HUES48 (cell line): Measurements from ENCODE around the gene CD248.
"Not testable (repeated sequence)": the region's sequence is repeated elsewhere in the genome, so short reads cannot be mapped to it uniquely, and the experiment has no call there.

Experiments used
- H3K27ac ChIP-seq: one replicate; pipeline ENCODE4 v1.7.0; 2013; ENCODE audit warnings: low read depth, low read length, inconsistent platforms
- H3K27me3 ChIP-seq: 2 replicates; pipeline ENCODE4 v1.6.1; 2013; ENCODE audit warnings: mild to moderate bottlenecking, low read length; ENCODE audit not compliant: control insufficient read depth, insufficient read depth
- H3K36me3 ChIP-seq: 2 replicates; pipeline ENCODE4 v1.6.1; 2013; ENCODE audit warnings: low read length; ENCODE audit not compliant: control insufficient read depth, insufficient read depth
- H3K4me1 ChIP-seq: 2 replicates; pipeline ENCODE4 v1.6.1; 2013; ENCODE audit warnings: mild to moderate bottlenecking, low read length; ENCODE audit not compliant: control insufficient read depth, insufficient read depth
- H3K4me3 ChIP-seq: 2 replicates; pipeline ENCODE4 v1.5.1; 2013; ENCODE audit warnings: mild to moderate bottlenecking, low read depth, low read length
- H3K9ac ChIP-seq: 2 replicates; pipeline ENCODE4 v1.6.1; 2013; ENCODE audit warnings: mild to moderate bottlenecking, low read depth, low read length, moderate library complexity
- H3K9me3 ChIP-seq: 2 replicates; pipeline ENCODE4 v1.6.1; 2013; ENCODE audit warnings: low read length; ENCODE audit not compliant: control insufficient read depth, insufficient read depth

The CD248 gene

DNA sequence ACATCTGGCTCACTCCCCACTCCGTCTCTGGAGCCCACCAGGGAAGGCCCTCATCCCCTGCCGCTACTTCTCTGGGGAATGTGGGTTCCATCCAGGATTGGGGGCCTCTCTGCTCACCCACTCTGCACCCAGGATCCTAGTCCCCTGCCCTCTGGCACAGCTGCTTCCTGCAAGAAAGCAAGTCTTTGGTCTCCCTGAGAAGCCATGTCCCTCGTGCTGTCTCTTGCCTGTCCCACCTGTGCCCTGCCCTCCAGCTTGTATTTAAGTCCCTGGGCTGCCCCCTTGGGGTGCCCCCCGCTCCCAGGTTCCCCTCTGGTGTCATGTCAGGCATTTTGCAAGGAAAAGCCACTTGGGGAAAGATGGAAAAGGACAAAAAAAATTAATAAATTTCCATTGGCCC is 39.8 kb downstream of the CD248 start:
- H3K4me3 ChIP-seq, H3K9me3 ChIP-seq, H3K4me1 ChIP-seq, H3K27ac ChIP-seq, H3K27me3 ChIP-seq, H3K9ac ChIP-seq: not testable (repeated sequence)
- H3K36me3 ChIP-seq, result peaks cover 32% of the 10 kb centered on the region

DNA sequence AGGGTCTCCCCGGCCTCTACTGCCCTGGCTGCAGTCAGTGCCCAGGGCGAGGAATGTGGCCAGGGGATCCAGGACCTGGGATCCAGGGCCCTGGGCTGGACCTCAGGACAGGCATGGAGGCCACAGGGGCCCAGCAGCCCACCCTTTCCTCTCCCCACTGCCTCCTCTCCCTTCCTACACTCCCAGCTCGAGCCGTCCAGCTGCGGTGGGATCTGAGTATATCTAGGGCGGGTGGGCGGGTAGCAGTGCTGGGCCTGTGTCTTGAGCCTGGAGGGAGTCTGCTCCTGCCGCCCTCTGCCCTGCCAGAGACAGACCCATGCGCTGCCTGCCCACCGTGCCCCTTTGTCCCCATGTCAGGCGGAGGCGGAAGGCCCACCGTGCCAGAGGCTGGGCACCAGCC is 40.2 kb downstream of the CD248 start:
- H3K4me1 ChIP-seq, H3K4me3 ChIP-seq, H3K27ac ChIP-seq, H3K27me3 ChIP-seq, H3K9me3 ChIP-seq, H3K9ac ChIP-seq: not testable (repeated sequence)
- peaks cover 36% of the 10 kb centered on the region for H3K36me3 ChIP-seq

DNA sequence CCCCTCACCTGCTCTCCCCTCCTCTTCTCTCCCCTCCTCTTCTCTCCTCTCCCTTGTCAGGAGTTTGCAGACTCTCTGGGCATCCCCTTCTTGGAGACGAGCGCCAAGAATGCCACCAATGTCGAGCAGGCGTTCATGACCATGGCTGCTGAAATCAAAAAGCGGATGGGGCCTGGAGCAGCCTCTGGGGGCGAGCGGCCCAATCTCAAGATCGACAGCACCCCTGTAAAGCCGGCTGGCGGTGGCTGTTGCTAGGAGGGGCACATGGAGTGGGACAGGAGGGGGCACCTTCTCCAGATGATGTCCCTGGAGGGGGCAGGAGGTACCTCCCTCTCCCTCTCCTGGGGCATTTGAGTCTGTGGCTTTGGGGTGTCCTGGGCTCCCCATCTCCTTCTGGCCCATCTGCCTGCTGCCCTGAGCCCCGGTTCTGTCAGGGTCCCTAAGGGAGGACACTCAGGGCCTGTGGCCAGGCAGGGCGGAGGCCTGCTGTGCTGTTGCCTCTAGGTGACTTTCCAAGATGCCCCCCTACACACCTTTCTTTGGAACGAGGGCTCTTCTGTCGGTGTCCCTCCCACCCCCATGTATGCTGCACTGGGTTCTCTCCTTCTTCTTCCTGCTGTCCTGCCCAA is 40.7 kb downstream of the CD248 start:
- Histone ChIP-seq H3K4me1 (no peaks in the 10 kb centered on the region), H3K4me3 (no peak overlapping the region), H3K9ac (no peak overlapping the region), H3K36me3 (peaks cover 38% of the 10 kb centered on the region), H3K9me3 (no peaks in the 10 kb centered on the region), H3K27me3 (no peaks in the 10 kb centered on the region), H3K27ac (no peak overlapping the region)

DNA sequence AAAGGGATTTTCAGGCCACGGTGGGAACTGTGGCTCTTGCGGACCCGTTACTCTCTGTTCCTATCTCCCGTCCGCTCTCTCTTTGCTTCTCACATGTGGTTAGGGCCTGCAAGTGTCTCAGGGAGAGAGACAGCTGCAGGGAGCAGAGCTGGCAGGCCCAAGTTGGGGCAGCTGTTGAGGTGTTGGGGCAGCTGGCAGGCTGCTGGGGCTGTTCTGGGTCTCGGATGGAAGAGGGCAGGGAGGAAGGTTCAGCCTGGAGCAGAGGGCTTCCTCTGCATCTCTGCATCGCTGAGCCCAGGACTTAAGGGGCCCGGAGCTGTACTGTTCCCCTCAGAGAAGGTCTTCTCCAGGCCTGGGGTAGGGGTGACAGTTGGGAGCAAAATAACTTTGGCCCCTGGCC is 41.4 kb downstream of the CD248 start:
- Histone ChIP-seq H3K27ac (no peak overlapping the region), H3K27me3 (no peaks in the 10 kb centered on the region), H3K9me3 (no peaks in the 10 kb centered on the region), H3K4me3 (no peak overlapping the region), H3K4me1 (no peaks in the 10 kb centered on the region), H3K36me3 (peaks cover 38% of the 10 kb centered on the region), H3K9ac (no peak overlapping the region)

DNA sequence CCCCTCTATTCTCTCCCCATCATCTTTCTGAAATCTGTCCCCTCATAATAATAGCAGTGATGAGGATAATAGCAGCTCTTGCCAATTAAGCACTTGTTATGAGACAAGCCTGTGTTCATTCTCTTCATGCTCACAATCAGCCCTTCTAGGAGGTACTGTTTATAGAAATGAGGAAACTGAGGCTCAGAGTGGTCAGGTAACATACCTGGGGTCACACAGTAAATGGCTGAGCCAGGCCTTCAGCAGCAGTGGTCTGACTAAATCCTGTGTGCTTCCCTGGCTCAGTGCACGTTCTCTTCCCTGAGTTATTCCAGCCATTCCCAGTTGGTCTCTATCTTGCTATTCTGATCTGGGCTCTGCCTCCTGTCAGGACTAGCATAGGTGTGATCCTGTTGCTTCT is 42.6 kb downstream of the CD248 start:
- Histone ChIP-seq H3K4me3 (no peak overlapping the region), H3K36me3 (peaks cover 38% of the 10 kb centered on the region), H3K4me1 (peaks cover 8% of the 10 kb centered on the region; the same call in 1 of the 2 replicates), H3K9me3 (no peaks in the 10 kb centered on the region), H3K9ac (no peak overlapping the region), H3K27me3 (no peaks in the 10 kb centered on the region), H3K27ac (no peak overlapping the region)

DNA sequence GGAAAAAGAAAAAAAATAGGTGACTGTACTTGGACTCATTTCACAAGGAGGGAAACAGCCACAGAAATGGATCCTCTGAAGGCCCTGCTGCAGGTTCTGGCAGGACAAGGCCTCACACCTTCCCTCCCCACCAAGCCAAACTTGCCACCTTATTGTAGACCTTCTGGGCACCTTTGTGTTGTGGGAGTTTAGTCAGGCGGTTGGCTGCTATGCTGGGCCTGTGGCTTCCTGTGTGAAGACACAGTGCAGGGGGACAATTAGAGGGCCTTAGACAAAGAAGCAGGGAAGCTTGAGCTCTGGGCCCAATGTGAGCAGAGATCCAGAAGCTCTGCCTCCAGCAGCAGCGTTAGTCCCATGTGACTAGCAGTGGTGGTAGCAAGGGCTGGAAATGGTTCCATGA is 44.2 kb downstream of the CD248 start:
- Histone ChIP-seq H3K9me3 (no peaks in the 10 kb centered on the region), H3K36me3 (peaks cover 38% of the 10 kb centered on the region), H3K9ac (no peak overlapping the region), H3K4me1 (peaks cover 8% of the 10 kb centered on the region; the same call in 1 of the 2 replicates), H3K27me3 (no peaks in the 10 kb centered on the region), H3K4me3 (no peak overlapping the region), H3K27ac (no peak overlapping the region)

DNA sequence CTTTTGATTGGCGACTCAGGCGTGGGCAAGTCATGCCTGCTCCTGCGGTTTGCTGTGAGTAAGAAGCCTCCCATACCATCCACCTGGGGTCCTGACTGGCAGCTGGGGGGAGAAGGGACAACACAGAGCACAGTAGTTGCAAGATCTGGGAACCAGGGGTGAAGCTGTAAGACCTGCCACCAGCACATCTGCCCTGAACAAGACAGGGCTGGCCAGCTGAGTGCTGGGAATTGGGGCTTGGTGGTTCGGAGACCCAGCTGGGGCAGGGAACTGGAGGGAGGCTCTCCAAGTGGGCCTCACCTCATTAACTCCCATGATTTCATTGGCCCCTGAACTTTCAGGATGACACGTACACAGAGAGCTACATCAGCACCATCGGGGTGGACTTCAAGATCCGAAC is 45.0 kb downstream of the CD248 start:
- H3K4me1 ChIP-seq, result peaks cover 8% of the 10 kb centered on the region; the same call in 1 of the 2 replicates
- no peak overlapping the region for H3K4me3 ChIP-seq
- H3K9me3 ChIP-seq, result no peaks in the 10 kb centered on the region
- no peak overlapping the region for H3K27ac ChIP-seq
- peaks cover 38% of the 10 kb centered on the region for H3K36me3 ChIP-seq
- no peak overlapping the region for H3K9ac ChIP-seq
- H3K27me3 ChIP-seq, result no peaks in the 10 kb centered on the region

DNA sequence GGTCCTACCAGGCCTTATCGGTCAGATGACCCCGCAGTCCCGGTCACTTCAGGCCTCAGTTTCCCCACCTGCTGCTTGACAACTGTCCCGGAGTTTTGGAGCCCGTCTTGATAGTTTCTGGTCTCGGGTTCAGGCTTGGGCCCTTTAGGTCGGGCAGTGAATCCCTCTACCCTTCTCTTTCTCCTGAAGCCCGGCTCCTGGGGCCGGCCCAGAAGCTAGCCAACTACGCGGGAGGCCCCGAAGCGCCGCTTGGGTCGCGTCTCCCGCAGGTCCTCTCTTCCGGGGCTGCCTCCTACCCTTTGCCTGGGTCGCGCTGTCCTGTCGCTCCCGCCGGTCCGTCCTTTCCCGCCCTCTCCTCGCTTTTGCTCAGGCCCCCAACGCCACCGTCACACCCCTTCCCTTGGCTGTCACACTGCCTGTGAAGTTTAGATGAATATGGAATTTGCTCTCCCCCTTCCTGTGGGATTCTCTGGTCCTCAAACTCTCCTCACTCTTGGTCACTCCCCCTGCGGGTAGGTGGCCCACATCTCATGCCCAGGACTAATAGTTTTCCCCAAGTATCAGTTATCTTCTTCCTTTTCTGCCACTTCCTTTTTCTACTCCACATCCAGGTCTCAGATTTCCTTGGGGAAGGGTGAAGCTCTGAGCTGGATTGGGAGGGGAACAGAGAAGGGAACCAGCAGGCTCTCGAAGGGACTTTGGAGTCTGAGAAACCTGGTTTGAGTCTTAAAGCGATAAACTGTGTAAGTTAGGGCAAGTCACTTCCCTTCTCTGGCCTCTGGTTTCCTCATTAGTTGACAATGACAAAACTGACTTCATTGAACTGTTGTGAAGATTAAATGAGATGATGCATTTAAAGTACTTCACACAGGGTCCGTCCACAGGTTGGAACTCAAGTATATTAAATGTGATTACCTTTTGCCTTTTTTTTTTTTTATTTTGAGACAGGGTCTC is 47.6 kb downstream of the CD248 start:
- H3K36me3 ChIP-seq, result peaks cover 48% of the 10 kb centered on the region
- H3K4me1 ChIP-seq, result peaks cover 8% of the 10 kb centered on the region; the same call in 1 of the 2 replicates
- H3K27me3 ChIP-seq, result no peaks in the 10 kb centered on the region
- peak overlapping the region; percentile 97 for H3K27ac ChIP-seq
- peak overlapping the region; percentile 90 for H3K4me3 ChIP-seq
- no peaks in the 10 kb centered on the region for H3K9me3 ChIP-seq
- H3K9ac ChIP-seq, result peak overlapping the region; percentile 49

DNA sequence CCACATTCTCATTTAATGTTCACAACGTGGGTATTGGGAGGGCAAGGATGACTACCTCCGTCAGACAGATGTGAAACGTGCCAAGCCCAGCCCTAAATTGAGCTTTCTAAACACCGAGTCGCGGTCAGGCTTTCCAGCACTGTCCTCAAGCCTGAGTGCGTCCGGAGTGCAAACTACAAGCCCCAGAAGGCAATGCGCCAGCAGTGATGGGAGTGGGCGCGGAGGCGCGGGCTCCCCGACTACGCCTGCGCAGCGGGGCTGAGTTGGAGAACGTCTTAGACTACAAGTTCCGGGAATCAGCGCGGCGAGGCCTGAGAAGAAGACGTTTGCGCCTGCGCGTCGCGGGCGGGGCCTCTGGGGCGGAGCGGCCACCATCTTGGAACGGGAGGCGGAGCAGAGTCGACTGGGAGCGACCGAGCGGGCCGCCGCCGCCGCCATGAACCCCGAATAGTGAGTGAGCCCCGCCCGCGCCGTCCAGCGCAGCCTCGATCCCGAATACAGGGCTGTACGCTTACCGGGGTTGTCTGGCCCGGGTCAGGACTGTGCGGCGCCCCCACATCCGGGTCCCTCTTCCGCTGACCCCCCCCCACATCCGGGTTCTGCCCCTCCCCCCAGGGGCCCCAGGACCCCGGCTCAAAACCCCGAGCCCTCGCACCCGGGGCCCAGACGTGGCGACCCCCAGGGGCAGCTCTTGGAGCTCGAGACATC is 48.4 kb downstream of the CD248 start, which contains the start of gene RAB1B:
Gene RAB1B, plus strand, starts transcription at position 396 of the 708 bp plus-strand sequence. Its CDS starts 41 bp downstream, at position 437.
- Histone ChIP-seq H3K4me3 (peak within 1 kb of the TSS; percentile 90), H3K9ac (peak within 1 kb of the TSS; percentile 93), H3K27me3 (no peaks in the 10 kb centered on the region), H3K4me1 (peaks cover 8% of the 10 kb centered on the region; the same call in 1 of the 2 replicates), H3K27ac (peak within 1 kb of the TSS; percentile 97), H3K36me3 (peaks cover 48% of the 10 kb centered on the region), H3K9me3 (no peaks in the 10 kb centered on the region)

DNA sequence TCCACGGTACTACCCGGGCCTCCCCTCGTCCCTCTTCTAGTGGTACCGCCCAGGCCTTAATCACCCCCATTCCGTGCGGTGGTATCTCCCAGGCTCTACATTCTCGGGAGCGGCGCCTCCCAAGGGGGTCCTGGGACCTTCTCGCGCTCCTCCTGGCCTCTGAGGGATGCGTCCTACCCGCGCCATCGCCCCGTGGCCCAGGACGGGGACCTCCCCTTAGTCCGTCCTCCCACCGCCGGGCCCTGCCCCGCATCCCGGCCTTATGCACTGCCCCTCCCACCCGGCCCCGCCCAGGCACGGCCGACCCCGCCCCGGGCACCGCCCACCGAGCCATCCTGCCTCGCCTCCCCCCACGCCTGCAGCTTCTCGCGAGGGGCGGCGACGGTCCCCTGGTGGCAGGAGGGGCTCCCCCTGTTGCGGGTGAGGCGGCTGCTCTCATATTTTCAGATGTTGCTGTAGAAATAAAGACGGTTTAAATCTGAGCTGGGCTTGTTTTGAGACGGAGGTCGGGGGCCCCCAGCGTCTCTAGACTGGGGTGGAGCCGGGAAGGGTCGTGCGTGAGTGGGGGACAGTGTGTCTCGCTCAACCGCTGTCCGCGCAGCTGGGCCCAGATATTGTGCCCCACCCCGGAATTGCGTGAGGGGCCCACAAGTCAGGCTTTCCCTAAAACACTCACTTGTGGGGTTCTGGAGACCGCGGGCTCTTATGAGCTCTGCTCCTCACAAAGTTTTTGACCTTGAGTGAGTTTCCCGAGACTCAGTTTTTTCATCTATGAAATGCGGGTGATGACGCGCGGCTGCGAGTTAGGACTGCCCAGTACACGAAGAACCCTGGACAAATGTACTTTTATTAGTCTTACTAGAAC is 49.2 kb downstream of the CD248 start:
- Histone ChIP-seq H3K4me1 (peaks cover 8% of the 10 kb centered on the region; the same call in 1 of the 2 replicates), H3K9me3 (no peaks in the 10 kb centered on the region), H3K27me3 (no peaks in the 10 kb centered on the region), H3K27ac (peak overlapping the region; percentile 82), H3K4me3 (peak overlapping the region; percentile 90), H3K9ac (peak overlapping the region; percentile 35), H3K36me3 (peaks cover 48% of the 10 kb centered on the region)
